ENCODE data around the gene PLEKHA7. TPM values are rescaled to one million over a fixed set of nuclear protein-coding genes. Genes with fewer than 3 reads are reported as not detected.
"Not testable (repeated sequence)": the region's sequence is repeated elsewhere in the genome, so short reads cannot be mapped to it uniquely, and the experiment has no call there.

The PLEKHA7 gene
- total RNA-seq, 1 donor from 2014 or later = 43.2 TPM

DNA sequence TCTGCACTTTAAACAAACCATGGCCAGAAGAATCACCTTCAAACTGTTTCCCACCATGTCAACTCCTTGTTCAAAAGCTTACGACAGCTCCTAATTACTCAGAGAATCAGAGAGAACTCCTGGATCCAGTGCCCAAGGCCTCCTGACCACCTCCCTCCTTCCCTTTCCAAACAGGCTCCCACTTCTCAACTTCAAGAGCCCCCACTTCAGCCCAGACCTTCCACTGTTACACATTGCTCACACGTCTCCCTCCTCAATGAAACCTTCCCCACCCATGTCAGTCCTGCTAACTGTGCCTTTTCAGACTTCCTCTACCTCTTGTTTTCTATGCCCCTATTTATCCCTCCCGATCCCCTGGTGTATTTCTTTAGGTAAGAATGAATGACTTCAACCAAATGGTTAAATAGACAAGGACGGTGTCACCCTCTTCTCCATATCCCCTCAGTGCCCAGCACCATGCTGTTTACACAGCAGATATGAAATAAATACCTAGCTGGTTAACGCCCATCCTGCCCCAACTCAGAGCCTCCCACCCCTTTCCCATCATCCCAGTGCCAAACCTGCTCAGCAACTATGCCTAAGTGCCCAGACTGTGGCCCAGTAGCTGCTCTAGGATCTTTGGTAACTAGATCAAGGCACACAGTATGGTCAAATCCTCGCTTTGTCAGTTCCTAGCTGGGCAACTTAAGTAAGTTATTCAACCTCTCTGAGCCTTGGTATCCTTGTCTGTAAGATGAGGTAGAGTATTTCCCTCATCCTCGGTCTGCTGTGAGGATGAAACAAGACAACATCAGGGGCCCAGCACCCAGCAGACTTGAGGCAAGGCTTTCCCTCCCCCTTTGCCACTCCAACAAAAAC, 36.8 kb downstream of the PLEKHA7 start:
- DNase-seq (ENCODE audit: low spot score) = peak; percentile 57

DNA sequence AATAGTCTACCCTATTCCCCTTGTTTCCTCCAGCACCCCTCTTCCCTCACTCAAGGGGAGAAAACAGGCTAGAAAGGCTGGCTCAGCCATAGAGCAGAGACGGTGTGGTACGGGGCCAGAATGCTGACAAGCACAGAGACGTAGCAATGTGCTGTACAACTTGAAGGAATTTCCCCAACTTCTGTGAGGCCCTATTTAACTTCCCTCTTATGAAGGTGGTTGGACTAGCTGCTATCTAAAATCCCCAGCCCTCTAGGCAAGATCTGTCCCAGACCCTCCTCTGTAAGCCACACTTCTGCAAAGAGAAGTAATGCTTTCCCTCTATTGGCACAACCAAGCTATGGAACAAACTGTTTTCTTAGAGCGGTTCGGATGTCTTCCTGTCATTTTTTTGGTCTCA, 37.8 kb downstream of the PLEKHA7 start:
- peak; percentile 24 for DNase-seq (ENCODE audit: low spot score)

DNA sequence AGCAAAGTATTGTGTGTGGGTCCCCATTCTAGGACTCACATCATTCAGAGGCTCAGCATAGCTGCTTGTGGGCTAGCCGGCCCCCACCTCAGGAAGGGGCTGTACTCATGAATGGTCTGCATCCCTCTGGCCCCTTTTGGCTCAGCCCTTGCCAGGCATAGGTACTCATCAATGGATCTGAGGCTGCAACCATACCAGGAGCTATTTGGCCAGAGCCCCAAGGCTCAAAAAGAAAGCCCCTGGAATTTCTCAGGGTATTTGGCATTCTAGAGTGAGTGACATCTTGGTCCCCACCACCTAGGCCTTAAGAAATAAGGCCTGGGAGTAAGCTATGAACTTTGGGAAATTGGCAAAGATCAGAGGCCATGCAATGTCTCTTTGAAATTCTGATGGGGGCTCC, 38.3 kb downstream of the PLEKHA7 start:
- DNase-seq (ENCODE audit: low spot score) = peak; percentile 35

DNA sequence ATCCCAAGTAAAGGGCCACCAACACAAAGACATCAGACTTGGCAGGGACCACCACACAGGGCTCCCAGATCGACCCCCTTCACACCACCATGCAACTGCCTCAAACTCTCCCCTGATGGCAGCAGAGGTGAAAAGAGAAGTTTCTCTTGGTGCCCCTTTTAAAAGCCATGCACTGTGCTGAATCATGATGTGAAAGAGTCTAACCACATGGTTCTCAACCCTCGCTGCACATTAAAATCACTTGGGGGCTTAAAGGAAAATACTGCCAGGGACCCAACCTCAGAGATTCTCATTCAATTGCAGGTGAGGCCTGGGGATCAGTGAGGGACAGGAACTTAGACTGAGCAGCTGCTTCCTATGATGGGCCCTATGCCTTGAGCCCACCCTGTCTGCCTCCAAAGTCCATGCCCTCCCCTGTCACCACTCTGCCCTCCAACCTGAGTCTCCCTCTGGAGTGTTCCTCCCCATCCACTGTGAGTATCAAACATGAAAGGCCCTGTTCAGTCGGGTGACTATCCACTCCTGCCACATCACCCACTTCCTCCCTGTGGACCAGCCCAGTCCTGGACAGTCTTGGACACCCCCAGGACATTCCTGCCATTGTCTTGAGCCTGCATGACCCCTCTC, 40.8 kb downstream of the PLEKHA7 start:
- DNase-seq (ENCODE audit: low spot score) = peak; percentile 11

DNA sequence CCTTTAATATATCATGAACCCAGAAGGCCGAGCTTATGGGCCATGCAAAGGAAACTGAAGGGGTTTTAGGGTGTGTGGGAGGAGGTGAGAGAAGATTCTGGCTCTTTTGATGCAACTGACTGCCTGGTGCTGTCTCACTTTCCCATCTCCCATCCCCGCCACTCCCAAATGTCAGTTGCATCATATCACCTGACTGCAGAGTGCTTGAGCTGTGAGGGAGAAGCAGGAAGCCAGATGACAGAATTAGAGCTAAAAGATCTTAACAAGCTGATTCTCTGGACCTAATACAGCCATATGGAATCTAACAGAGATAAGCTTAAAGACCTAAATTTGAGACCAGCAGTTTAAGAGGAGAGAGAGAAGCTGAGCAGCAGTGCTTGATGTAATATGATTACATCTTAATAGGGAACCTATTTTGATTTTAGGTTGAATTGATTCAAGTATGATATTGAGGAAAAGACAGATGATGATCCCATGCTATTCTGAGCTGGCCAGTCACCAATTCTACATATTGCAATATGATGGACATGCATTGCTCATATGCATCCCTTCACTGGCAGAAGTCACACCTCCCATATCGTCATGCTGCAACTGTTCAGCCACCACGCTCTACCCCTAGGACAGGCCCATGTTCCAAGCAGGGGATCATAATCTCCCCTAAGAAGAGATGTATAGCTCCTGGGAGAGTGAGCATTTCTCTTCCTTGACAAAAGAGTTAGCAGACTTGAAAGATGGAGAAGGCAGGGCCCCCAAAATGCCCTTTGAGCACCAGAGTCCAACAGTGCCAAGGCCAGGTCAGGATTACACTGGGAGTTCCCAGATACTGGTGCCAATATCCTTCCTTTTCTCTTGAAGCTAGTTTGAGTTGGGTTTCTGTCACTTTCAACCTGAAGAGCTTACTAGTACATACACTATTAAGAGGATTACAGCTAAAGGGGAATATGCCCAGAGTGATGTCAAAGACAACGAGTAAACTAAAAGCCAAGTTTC, 44.9 kb downstream of the PLEKHA7 start:
- no peak for DNase-seq (ENCODE audit: low spot score)

DNA sequence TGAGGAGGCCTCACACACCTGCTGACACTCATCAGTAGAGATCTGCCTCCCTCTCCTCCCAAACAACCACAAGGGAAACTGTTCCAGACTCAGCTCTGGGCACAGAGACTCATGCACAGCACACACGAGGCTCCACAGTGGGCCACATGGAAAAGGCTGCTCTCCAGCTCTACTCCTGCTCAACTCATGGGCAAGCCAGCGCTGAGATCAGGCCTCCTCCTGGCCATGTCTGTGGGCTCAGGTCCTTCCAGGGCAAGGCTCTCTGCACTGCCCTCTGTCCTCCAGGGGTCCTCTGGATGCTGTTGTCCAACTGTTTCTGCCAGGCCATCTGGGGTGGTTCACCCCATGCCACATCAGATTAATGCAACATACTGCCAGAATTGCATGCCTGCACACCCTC, 46.0 kb downstream of the PLEKHA7 start:
- DNase-seq (ENCODE audit: low spot score) = peak; percentile 60

DNA sequence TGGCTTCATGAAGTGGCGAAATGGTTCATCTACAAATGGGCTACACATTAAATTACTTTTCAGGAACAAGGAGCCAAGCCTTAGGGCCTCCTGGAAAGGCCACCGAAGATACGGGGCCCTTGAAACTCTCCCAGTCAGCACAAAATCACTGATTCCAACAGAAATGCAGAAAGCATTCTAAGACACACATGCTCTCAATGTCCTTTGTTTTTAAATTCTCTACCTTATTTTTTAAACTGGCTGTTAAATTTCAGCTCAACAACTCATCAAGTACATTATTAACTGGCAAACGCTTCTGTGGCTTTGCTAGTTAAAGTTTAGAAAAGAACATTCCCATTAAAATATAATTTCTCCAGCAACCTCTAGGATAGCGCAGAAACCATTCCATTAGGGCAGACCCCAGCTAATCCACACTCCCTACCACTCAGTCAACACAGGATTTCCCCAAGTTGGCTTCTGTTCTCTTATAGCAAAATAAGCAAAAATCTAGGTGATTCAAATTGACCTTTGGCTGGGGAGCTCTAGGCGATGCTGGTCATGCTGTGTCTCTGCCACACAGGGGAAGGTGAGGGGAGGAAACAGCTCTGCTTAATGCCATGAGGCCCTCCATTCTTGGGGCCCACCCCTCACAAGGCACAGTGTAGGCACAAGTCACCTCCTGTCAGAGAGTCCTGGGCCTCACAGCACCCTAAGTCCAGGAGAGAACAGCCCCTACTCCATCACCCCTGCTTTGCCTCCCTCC, 47.1 kb downstream of the PLEKHA7 start:
- peak; percentile 47 for DNase-seq (ENCODE audit: low spot score)

DNA sequence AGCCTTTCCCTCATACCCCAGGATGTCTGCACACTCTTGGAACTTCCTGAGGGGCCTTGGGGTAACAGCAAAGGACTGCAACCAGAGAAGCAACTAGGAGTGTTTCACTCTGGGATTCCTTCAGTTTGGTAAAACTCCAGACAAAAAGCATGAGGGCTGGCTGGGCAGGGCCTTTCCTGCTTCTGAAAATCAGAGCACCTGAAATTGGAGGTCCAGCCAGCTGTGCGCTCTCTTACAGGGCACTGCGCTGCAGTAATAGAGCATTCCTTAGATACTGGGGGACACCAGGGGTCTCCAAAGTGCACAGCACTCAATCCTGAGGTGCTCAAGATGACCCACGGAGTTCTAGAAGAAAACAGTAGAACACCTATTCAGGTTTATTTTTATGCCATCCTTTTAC, 49.7 kb downstream of the PLEKHA7 start:
- DNase-seq (ENCODE audit: low spot score) = peak; percentile 51

DNA sequence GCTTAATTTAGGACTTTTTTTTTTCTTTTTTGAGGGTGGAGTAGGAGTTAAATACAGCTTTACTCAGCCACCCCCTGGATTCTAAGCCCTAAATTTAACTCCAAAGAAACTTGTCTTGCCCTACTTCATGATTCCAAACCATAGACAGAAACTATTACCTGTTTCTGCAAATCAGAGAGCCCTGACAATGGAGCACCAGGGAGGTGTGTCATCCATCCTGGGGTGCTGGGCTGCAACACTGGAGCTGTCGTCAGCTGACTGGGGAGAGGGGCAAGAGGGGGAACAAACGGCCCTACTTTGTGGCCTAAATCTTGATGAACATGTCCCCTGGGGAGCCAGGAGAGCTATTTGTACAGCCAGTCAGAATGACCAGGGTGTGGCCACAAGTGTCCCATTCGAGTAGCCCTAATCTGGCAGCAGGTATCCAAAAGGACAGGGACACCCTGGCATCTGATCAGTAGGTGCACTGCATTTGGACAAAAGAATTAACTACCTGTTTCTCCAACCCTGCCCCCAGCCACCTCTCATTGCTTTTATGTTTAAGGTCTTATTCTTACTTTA, 50.8 kb downstream of the PLEKHA7 start:
- DNase-seq (ENCODE audit: low spot score) = peak; percentile 49

DNA sequence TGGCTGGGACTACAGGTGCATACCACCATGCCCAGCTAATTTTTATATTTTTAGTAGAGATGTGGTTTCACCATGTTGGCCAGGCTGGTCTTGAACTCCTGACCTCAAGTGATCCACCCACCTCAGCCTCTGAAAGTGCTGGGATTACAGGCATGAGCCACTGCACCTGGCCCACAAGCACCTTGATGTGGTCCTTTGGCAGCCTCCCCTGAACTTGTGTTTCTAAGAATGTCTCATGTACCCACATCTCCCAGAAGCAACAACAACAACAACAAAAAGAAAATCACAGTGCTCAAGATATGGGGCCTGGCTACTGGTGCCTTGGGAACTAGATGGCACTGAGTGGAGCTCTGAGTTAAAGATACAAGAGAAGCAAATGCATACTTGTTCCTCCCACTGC, 51.6 kb downstream of the PLEKHA7 start:
- DNase-seq (ENCODE audit: low spot score) = not testable (repeated sequence)

DNA sequence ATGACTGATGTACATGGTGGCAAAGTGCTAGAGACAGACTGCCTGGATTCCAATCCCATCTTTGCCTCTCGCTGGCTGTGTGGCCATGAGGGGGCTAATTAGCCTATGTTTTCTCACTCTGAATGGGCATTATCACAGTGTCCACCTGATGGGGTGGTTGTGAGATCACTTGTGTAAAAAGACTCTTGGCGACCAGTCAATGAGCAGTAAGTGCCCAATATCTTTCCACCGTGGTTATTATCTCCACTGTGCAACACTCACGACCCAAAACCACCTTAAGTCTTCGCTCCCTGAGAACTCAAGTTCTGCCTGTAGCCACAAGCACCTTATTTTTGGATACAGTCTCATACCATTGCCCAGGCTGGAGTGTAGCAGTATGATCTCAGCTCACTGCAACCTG, 52.1 kb downstream of the PLEKHA7 start:
- DNase-seq (ENCODE audit: low spot score) = no peak

DNA sequence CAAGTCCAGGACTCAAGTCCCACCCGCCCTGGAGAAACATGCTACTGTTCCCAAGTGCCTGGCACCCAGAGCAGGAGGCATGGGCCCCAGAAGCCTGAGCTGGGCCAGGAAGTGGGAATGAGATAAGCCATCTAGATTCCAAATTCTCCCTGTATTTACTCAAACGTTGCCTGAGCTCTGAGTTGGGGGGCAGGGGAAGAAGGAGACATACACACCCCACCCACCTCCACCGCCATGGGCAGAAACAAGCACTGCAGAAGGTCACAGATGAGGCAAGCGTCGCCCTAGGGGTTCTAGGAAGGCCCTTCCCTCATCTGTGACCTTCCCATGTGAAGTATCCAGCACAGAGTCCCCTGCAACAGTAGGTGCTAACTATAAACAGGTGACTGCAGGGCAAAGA, 54.0 kb downstream of the PLEKHA7 start:
- no peak for DNase-seq (ENCODE audit: low spot score)

DNA sequence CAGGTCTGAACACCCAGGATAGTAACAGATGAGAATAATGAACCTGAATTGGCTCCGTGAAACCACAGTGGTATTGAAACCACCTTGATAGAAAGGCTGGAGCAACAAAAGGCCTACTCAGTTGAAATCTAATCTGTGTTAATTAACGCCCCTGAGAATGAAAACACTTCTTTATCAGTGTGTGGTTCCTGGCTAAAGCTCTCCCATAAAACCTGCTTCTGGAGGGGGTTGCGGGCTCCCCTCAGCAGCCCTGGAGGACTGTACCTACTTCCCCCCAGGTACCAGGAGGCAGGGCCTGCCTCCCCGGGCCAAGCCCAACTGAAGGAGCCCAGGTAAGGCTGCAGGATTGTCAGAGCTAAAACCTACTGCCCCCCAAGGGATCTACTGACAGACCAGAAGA, 54.6 kb downstream of the PLEKHA7 start:
- no peak for DNase-seq (ENCODE audit: low spot score)

DNA sequence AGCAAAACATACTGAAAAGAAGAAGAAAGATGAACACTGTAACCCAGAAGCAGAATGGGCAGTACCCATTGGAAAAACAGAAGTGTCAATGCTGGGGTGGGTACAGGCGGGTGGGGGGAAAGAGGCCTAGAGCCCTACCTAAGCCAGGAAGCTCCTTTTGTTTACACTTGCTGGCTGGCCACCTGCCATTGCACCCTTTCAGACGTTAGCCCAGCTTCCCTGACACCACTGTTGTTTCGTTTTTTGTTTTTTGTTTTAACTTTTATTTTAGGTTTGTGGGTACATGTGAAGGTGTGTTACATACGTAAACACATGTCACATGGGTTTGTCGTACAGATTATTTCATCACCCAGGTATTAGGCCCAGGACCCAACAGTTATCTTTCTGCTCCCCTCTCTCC, 55.4 kb downstream of the PLEKHA7 start:
- no peak for DNase-seq (ENCODE audit: low spot score)

DNA sequence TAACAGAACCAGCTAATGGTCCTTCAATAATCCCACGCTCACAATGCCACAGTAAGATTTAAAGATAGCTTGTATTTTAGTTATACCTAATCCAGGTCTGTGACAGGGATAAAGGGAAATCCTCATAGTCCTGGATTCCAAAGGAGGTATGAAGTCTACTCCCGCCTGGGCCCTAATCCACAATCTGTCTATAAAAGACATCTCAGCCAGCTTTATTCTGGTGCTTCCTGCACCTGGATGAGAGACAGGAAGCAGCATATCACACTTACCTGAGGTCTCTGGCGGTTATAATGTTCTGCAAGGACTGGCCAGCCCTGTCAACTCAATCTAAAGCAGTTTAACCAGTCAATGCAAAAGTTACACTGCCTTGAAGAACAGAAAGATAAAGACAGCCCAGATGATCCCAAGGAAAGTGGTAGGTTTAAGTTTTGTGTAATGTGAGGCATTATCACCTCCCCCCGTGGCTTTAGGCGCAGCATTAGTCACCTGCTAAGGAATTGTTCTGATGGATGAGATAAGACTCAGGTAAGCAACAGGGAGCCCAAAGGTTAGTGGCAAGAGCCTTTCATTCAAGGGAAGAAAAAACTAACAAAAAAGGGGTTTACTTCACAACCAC, 57.6 kb downstream of the PLEKHA7 start:
- DNase-seq (ENCODE audit: low spot score) = no peak

DNA sequence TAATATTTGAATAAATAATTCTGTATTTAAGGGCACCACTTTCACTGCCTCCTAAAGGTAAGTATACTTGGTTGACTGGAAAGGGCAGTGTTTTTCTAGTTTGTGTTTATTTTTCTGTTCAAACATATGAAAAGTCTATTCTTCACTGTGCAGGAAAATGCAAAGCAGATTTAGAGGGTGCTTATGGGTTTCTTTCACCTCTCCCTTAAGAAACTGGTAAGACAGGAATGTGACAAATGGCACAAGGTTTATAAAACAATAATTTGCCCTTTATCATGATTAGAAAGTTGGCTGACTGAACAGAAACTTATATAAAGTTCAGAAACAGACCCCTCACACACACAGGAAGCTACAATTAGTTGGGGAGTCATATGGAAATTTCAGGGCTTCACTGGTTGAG, 60.6 kb downstream of the PLEKHA7 start:
- no peak for DNase-seq (ENCODE audit: low spot score)

DNA sequence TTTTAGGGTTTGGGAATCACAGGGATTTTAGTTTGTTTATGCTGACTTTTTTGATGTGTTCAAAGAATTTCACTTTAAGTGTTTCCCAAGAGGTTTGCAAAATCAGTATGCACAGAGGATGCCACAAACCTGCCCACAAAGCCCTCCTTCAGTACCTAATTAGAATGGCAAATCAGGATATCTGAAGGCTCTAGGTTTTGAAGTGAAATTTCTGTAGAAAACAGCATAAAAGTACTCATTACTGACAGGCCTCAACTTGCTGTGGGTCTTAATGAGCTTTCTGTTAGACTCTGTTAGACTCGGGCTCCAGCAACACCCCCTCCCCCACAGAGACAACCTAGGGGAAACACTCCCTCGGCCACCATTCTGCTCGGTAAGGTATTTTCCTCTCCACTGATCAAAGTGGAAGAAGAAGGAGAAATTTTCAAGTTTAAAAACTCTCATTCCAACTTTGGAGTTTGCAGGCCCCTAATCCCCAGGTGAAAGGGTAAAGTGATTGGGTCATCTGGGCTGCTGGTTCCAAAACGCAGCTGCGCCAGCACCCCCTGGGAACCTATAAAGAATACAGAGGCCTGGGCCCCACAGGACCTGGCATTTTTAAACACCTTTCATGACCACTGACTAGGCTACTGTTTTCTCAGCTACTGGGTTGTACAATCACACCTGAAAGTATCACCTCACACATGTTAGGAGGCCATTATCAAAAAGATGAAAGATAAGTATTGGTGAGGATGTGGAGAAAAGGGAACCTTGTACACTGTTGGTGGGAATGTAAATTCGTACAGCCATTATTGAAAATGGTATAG, 67.5 kb downstream of the PLEKHA7 start:
- no peak for DNase-seq (ENCODE audit: low spot score)

DNA sequence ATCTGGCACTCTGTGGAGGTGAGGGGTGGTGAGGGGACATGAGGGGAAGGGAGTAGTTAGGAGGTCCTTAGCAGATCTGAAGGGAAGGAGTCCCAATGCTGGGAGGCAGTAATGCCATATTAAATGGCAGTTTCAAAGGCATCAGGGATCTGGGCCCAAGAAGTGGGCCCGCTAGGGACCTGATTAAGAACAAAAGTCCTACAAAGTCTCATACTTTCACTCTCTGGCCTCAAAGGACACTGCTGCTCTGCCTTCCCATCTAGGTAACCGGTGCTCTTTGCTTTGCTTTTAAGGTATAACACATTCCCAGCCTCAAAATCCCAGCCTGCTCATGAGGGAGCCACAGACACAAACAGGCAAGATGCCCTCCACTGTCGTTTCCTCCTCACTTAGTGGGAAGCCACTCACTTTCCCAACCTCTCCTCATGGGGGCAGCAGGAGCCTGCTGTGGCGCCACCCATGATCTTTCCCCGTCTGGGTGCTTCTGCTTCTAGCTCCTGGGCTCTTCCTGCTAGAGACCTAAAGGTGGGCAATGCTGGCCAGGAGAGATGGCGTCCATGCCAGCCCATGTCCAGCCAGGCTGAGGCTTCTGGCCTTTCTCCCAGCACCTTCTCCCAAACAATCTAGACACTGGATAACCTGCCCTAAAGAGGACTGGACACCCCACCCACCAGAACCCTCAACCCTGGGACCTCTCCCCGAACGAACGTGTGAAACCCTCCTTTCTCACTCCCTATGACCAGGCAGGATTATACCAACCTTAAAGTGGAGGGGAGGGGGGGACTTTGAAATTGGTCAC, 68.3 kb downstream of the PLEKHA7 start:
- no peak for DNase-seq (ENCODE audit: low spot score)
